Upper lobe of right lung (tissue), 1 donor: Measurements from ENCODE around the gene CDKAL1. TPM values are rescaled to one million over a fixed set of nuclear protein-coding genes. Genes with fewer than 3 reads are reported as not detected.

Experiments
- ATAC-seq: fragments of 200-7000 bp; cut with Tn5 transposase; one replicate; pipeline ENCODE4 v1.9.1; 2020; ENCODE audit warnings: mild to moderate bottlenecking, moderate library complexity
- DNase-seq: peaks from one replicate; pipeline ENCODE4 v3.0.0-alpha.2; 2020
- H3K27ac ChIP-seq: fragments of 200-600 bp; one replicate; pipeline ENCODE4 v1.8.0; 2022
- H3K27me3 ChIP-seq: fragments of 200-600 bp; one replicate; pipeline ENCODE4 v1.8.0; 2022; ENCODE audit warnings: mild to moderate bottlenecking
- H3K36me3 ChIP-seq: fragments of 200-600 bp; one replicate; pipeline ENCODE4 v1.8.0; 2022
- H3K4me1 ChIP-seq: fragments of 200-600 bp; one replicate; pipeline ENCODE4 v1.8.0; 2022
- H3K4me3 ChIP-seq: fragments of 200-600 bp; one replicate; pipeline ENCODE4 v1.8.0; 2022; ENCODE audit warnings: mild to moderate bottlenecking
- H3K9me3 ChIP-seq: fragments of 200-600 bp; one replicate; pipeline ENCODE4 v1.8.0; 2022
- CTCF ChIP-seq: fragments of 200-600 bp; IDR thresholded peaks from one replicate; pipeline ENCODE4 v1.8.0; 2022; ENCODE audit warnings: antibody characterized with exemption
- intact Hi-C: fragments of 100-400 bp; cut with DNase I; formaldehyde crosslinking; loops from one replicate; pipeline ENCODE4 v1.11.0; 2022
- total RNA-seq: library from RNA; stranded (reverse); fragmentation: NEBNext Ultra II Directional; extraction: Animal tissue kit (Norgen Biotek cat#: 25700); gene quantifications from one replicate; pipeline ENCODE4 v1.2.1, GENCODE V29; 2021
- donor health status: DM: no; HTN: yes; CAD: no; lungs with severe emphysema.

CDKAL1 gene
- total RNA-seq, 1 donor from 2014 or later: 16.0 TPM

GRCh38 chr6:20955131-20955530 is 420.9 kb downstream of the CDKAL1 start:
- Histone ChIP-seq H3K27ac (no peak overlapping the region), H3K27me3 (no peaks in the 10 kb centered on the region), H3K4me3 (no peak overlapping the region), H3K4me1 (no peaks in the 10 kb centered on the region), H3K9me3 (no peaks in the 10 kb centered on the region), H3K36me3 (no peaks in the 10 kb centered on the region)
- ATAC-seq (no peak), DNase-seq (no peak)
- intact Hi-C loops: no loop called here
- TF ChIP-seq CTCF: no peak

- Histone ChIP-seq H3K9me3 (no peaks in the 10 kb centered on the region), H3K27me3 (no peaks in the 10 kb centered on the region), H3K36me3 (no peaks in the 10 kb centered on the region), H3K4me1 (no peaks in the 10 kb centered on the region), H3K4me3 (no peak overlapping the region), H3K27ac (no peak overlapping the region)
- no peak for ATAC-seq
- no peak for TF ChIP-seq CTCF
- DNase-seq: no peak
- intact Hi-C loops: no loop called here
These were observed 421.5 kb downstream of the CDKAL1 start for GRCh38 chr6:20955751-20956150.

- no peak overlapping the region for H3K4me3 ChIP-seq
These were observed 425.8 kb downstream of the CDKAL1 start for GRCh38 chr6:20960067-20960466.

GRCh38 chr6:20965276-20965675 is 431.0 kb downstream of the CDKAL1 start:
- ATAC-seq: no peak
- TF ChIP-seq CTCF: no peak
- intact Hi-C loops: no loop called here
- no peaks in the 10 kb centered on the region for H3K4me1 ChIP-seq
- no peaks in the 10 kb centered on the region for H3K9me3 ChIP-seq
- no peaks in the 10 kb centered on the region for H3K27me3 ChIP-seq
- DNase-seq: no peak
- no peaks in the 10 kb centered on the region for H3K36me3 ChIP-seq
- H3K27ac ChIP-seq: no peak overlapping the region
- H3K4me3 ChIP-seq: no peak overlapping the region

More at GRCh38 chr6:20960067-20960466, 425.8 kb downstream of the CDKAL1 start:
- H3K27me3 ChIP-seq: no peaks in the 10 kb centered on the region
- no peaks in the 10 kb centered on the region for H3K36me3 ChIP-seq
- no peak for TF ChIP-seq CTCF
- ATAC-seq (no peak), DNase-seq (no peak)
- intact Hi-C loops: no loop called here
- no peaks in the 10 kb centered on the region for H3K9me3 ChIP-seq
- no peaks in the 10 kb centered on the region for H3K4me1 ChIP-seq
- no peak overlapping the region for H3K27ac ChIP-seq

GRCh38 chr6:20965915-20966314 is 431.7 kb downstream of the CDKAL1 start:
- ATAC-seq: no peak
- Histone ChIP-seq H3K36me3 (no peaks in the 10 kb centered on the region), H3K27ac (no peak overlapping the region), H3K4me1 (no peaks in the 10 kb centered on the region), H3K27me3 (no peaks in the 10 kb centered on the region), H3K9me3 (no peaks in the 10 kb centered on the region), H3K4me3 (no peak overlapping the region)
- intact Hi-C loops: no loop called here
- no peak for TF ChIP-seq CTCF
- no peak for DNase-seq

GRCh38 chr6:20969551-20969950 is 435.3 kb downstream of the CDKAL1 start:
- TF ChIP-seq CTCF: no peak
- H3K4me3 ChIP-seq: no peak overlapping the region
- H3K36me3 ChIP-seq: no peaks in the 10 kb centered on the region
- ATAC-seq (no peak), DNase-seq (no peak)
- no peaks in the 10 kb centered on the region for H3K27me3 ChIP-seq
- H3K4me1 ChIP-seq: no peaks in the 10 kb centered on the region
- no peaks in the 10 kb centered on the region for H3K9me3 ChIP-seq
- intact Hi-C loops: no loop called here
- no peak overlapping the region for H3K27ac ChIP-seq
